Thoracic aorta (tissue), 2 donors: ENCODE results near the gene COLEC12. TPM values are rescaled to one million over a fixed set of nuclear protein-coding genes. Genes with fewer than 3 reads are reported as not detected.
"Not testable (repeated sequence)": the region's sequence is repeated elsewhere in the genome, so short reads cannot be mapped to it uniquely, and the experiment has no call there.

Experiments used
- ATAC-seq: fragments of 150-250 bp; one replicate; pipeline ENCODE4 v1.8.0; 2017; ENCODE audit warnings: low read depth; ENCODE audit not compliant: insufficient number of reproducible peaks, low FRiP score
- DNase-seq: peaks from one replicate; pipeline ENCODE4 v3.0.0-alpha.2; 2020; ENCODE audit warnings: low spot score
- H3K27ac ChIP-seq, 2 donors: fragments of 200-600 bp; sonication (generic); 1 replicate in 1 of 2; 2 replicates in 1 of 2; pipeline ENCODE4 v1.5.1; 2016; ENCODE audit warnings: mild to moderate bottlenecking in 2 of 2, moderate library complexity in 2 of 2
- H3K27me3 ChIP-seq: fragments of 200-600 bp; sonication (generic); replicated peaks from 2 replicates; pipeline ENCODE4 v1.6.0; 2016; ENCODE audit warnings: mild to moderate bottlenecking; ENCODE audit not compliant: insufficient read depth
- H3K36me3 ChIP-seq: fragments of 200-600 bp; sonication (generic); one replicate; pipeline ENCODE4 v1.5.1; 2016
- H3K4me1 ChIP-seq, 2 donors: fragments of 200-600 bp; sonication (generic); 1 replicate in 1 of 2; 2 replicates in 1 of 2; pipeline versions ENCODE4 v1.5.1 to v1.6.0; 2016; ENCODE audit warnings: low read depth in 2 of 2, mild to moderate bottlenecking in 1 of 2; ENCODE audit not compliant: control insufficient read depth in 1 of 2
- H3K4me3 ChIP-seq: fragments of 200-600 bp; sonication (generic); 2 replicates; pipeline ENCODE4 v1.5.1; 2016; ENCODE audit warnings: mild to moderate bottlenecking
- H3K9me3 ChIP-seq: fragments of 200-600 bp; sonication (generic); 2 replicates; pipeline ENCODE4 v1.5.1; 2016
- total RNA-seq, 2 donors: library from RNA; depleted of rRNA; stranded (reverse); fragments of >200 nt; gene quantifications; one replicate each; pipeline versions ENCODE4 v1.1.0 to v1.2.3, GENCODE V29; 2016
- TF ChIP-seq, protein P1 (sequence below): fragments of 200-600 bp; sonication (generic); IDR thresholded peaks from one replicate; pipeline ENCODE4 v1.5.1; 2019; ENCODE audit warnings: antibody characterized with exemption

Gene COLEC12
- total RNA-seq, 2 donors from 2014 or later, result 19.3 to 21.3 TPM

- Histone ChIP-seq H3K9me3 (no peaks in the 10 kb centered on the region), H3K4me1 (peaks cover 0 to 15% of the 10 kb centered on the region in 2 donors), H3K36me3 (no peaks in the 10 kb centered on the region), H3K27me3 (no peaks in the 10 kb centered on the region), H3K27ac (no peak overlapping the region), H3K4me3 (no peak overlapping the region)
- TF ChIP-seq, protein P1, sequence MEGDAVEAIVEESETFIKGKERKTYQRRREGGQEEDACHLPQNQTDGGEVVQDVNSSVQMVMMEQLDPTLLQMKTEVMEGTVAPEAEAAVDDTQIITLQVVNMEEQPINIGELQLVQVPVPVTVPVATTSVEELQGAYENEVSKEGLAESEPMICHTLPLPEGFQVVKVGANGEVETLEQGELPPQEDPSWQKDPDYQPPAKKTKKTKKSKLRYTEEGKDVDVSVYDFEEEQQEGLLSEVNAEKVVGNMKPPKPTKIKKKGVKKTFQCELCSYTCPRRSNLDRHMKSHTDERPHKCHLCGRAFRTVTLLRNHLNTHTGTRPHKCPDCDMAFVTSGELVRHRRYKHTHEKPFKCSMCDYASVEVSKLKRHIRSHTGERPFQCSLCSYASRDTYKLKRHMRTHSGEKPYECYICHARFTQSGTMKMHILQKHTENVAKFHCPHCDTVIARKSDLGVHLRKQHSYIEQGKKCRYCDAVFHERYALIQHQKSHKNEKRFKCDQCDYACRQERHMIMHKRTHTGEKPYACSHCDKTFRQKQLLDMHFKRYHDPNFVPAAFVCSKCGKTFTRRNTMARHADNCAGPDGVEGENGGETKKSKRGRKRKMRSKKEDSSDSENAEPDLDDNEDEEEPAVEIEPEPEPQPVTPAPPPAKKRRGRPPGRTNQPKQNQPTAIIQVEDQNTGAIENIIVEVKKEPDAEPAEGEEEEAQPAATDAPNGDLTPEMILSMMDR, result no peak
- no peak for DNase-seq
- no peak for ATAC-seq
Measured at GRCh38 chr18:297936-298335, 202.6 kb downstream of the COLEC12 start.

DNA sequence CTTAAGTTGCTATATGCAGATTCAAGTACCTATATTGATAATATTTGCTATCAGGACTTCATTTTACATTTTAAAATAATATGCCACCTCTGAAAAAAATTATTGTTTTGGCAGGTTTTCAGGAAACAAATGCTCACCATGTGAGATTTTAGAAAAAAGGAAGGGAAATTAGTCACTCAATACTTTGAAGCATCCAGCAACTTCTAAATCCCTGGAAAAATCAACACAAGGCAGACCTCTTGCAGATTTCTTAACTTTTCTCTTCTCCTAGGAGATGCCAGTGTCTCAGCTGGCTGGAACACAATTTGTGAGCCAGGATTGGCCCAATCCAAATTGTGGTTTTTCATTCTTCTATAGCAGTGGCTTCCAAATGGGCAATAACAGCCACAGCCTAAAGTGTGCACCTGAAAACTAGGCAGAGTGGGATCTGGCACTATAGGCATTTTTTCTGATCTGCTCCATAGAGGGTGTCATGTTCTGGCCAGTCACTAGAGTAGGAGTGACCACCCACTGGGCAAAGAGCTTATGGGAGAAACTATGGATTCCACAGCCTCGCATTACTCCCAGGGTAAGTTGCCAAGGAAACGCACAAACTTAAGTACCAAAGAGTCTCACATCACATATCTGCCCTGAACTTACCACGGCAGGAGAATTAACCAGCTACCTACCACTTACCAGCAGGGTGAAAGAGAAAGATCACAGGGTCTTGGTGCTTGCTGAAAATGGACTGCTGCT is 204.6 kb downstream of the COLEC12 start:
- Histone ChIP-seq H3K9me3 (no peaks in the 10 kb centered on the region), H3K36me3 (no peaks in the 10 kb centered on the region), H3K27me3 (no peaks in the 10 kb centered on the region), H3K4me3 (no peak overlapping the region), H3K27ac (no peak overlapping the region), H3K4me1 (peaks cover 0 to 15% of the 10 kb centered on the region in 2 donors)
- ATAC-seq, result no peak
- TF ChIP-seq, protein P1, result no peak
- DNase-seq, result no peak

DNA sequence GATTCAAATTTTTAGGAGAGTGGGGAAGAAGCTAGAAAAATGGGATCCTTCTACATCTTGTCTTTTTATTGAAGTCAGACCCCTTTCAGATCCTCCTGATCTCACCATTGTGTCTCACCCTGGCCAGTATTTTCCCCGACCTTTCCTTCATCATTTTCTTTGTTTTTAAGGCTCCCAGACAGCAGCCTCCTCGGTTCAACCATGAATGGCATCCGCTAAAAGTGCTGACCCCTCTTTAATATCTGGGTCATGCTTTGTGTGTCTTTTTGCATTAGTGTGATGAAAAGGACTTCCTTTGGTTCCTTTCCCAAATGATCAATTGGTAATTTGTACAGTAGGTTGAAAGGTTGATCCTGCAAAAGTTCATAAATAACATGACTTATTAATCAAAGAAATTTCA is 205.9 kb downstream of the COLEC12 start:
- no peaks in the 10 kb centered on the region for H3K36me3 ChIP-seq
- no peak for DNase-seq
- no peaks in the 10 kb centered on the region for H3K27me3 ChIP-seq
- TF ChIP-seq, protein P1, result no peak
- H3K9me3 ChIP-seq, result no peaks in the 10 kb centered on the region
- H3K4me1 ChIP-seq, result peaks cover 0 to 15% of the 10 kb centered on the region in 2 donors
- no peak overlapping the region for H3K27ac ChIP-seq
- H3K4me3 ChIP-seq, result no peak overlapping the region
- no peak for ATAC-seq

- Histone ChIP-seq H3K27me3 (no peaks in the 10 kb centered on the region), H3K27ac (no peak overlapping the region), H3K4me1 (peaks cover 0 to 15% of the 10 kb centered on the region in 2 donors), H3K4me3 (no peak overlapping the region), H3K9me3 (no peaks in the 10 kb centered on the region), H3K36me3 (no peaks in the 10 kb centered on the region)
- TF ChIP-seq, protein P1, result no peak
- DNase-seq (no peak), ATAC-seq (no peak)
Measured at GRCh38 chr18:293536-293935, 207.0 kb downstream of the COLEC12 start.

DNA sequence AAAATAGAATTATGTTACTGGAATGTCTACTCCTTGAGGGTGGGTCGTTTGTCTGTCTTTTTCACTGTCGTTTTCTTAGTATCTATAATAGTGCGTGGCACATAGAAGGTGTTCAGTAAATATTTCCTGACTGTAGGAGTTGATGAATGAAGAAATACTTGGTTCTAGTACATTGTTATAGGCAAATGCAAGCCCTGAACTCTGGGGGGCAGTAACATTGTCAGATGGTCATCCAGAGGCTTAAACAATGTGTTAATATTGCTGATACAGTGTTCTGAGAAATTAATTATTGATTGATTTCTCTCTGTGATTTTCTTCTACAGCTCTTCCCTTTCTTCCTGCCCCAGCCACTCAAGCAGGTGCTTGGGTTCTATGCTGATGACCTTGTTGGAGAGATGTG is 208.2 kb downstream of the COLEC12 start:
- no peak for ATAC-seq
- DNase-seq, result no peak

DNA sequence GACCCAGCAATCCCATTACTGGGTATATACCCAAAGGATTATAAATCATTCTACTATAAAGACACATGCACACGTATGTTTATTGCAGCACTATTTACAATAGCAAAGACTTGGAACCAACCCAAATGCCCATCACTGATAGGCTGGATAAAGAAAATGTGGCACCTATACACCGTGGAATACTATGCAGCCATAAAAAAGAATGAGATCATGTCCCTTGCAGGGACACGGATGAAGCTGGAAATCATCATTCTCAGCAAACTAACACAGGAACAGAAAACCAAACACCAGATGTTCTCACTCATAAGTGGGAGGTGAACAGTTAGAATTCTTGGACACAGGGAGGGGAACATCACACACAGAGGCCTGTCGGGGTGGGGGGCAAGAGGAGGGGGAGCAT is 210.5 kb downstream of the COLEC12 start:
- H3K4me1 ChIP-seq, H3K9me3 ChIP-seq, ATAC-seq, DNase-seq, H3K36me3 ChIP-seq, H3K4me3 ChIP-seq, H3K27ac ChIP-seq, H3K27me3 ChIP-seq: not testable (repeated sequence)

More for the DNA sequence above, 208.2 kb downstream of the COLEC12 start:
- Histone ChIP-seq H3K4me3 (no peak overlapping the region), H3K36me3 (no peaks in the 10 kb centered on the region), H3K4me1 (peaks cover 0 to 15% of the 10 kb centered on the region in 2 donors), H3K27me3 (no peaks in the 10 kb centered on the region), H3K9me3 (no peaks in the 10 kb centered on the region), H3K27ac (no peak overlapping the region)
- TF ChIP-seq, protein P1, result no peak
